ENCODE measurements around the gene MIOX. TPM values are rescaled to one million over a fixed set of nuclear protein-coding genes. Genes with fewer than 3 reads are reported as not detected.

Gene MIOX
- total and polyA plus RNA-seq, 2 of the 13 experiments (the other 11 are each of a cell fraction or from before 2014, with no cell fraction given) = 1.5 to 2.9 TPM

GRCh38 chr22:50445071-50445879, 41.4 kb upstream of the MIOX start (continued):
- 0 out of 2 replicates have a peak, but pooled peaks have one; percentile 34 for TF ChIP-seq ZBTB7B (CRISPR knock-in tag; IDR thresholded peaks at IDR 0.05)
- peak in 1 of 2 experiments; percentile 67; a peak in 2 of 4 replicates for TF ChIP-seq POLR2A (IDR thresholded peaks at IDR 0.05; ENCODE audit: insufficient read depth in 1 of 2, low read depth in 2 of 2, low read length in 2 of 2)
- 0 out of 2 replicates have a peak, but pooled peaks have one; percentile 18 for TF ChIP-seq ZNF33B (CRISPR knock-in tag; IDR thresholded peaks at IDR 0.05)
- 0 out of 2 replicates have a peak, but pooled peaks have one; percentile 46 for TF ChIP-seq ZHX1 (CRISPR knock-in tag; IDR thresholded peaks at IDR 0.05; ENCODE audit: low read depth)
- 0 out of 2 replicates have a peak, but pooled peaks have one; percentile 28 for TF ChIP-seq DR1 (CRISPR knock-in tag; IDR thresholded peaks at IDR 0.05)
- no peak for TF ChIP-seq PHF5A (CRISPR knock-in tag; IDR thresholded peaks at IDR 0.05; ENCODE audit: low read depth, unreplicated experiment)
- no peak for TF ChIP-seq MIER3 (CRISPR knock-in tag; IDR thresholded peaks at IDR 0.05; ENCODE audit: borderline replicate concordance)
- 0 out of 2 replicates have a peak, but pooled peaks have one; percentile 27 for TF ChIP-seq ZNF891 (CRISPR knock-in tag; IDR thresholded peaks at IDR 0.05)
- TF ChIP-seq NFYB (CRISPR knock-in tag; IDR thresholded peaks at IDR 0.05) = no peak
- TF ChIP-seq KDM2A (CRISPR knock-in tag; IDR thresholded peaks at IDR 0.05; ENCODE audit: borderline replicate concordance, low read depth) = peak; percentile 64; the same call in 1 of the 2 replicates
- TF ChIP-seq AKAP8 (CRISPR knock-in tag; IDR thresholded peaks at IDR 0.05) = peak; percentile 89
- 0 out of 2 replicates have a peak, but pooled peaks have one; percentile 23 for TF ChIP-seq ZBTB7A (CRISPR knock-in tag; IDR thresholded peaks at IDR 0.05)
- 0 out of 2 replicates have a peak, but pooled peaks have one; percentile 13 for TF ChIP-seq RBFOX2 (IDR thresholded peaks at IDR 0.05; ENCODE audit: low read depth, low read length)
- 0 out of 2 replicates have a peak, but pooled peaks have one; percentile 32 for TF ChIP-seq PHF21A (CRISPR knock-in tag; IDR thresholded peaks at IDR 0.05)
- TF ChIP-seq ZNF747 (CRISPR knock-in tag; IDR thresholded peaks at IDR 0.05; ENCODE audit: borderline replicate concordance) = 0 out of 2 replicates have a peak, but pooled peaks have one; percentile 20
- peak; percentile 31; the same call in 1 of the 2 replicates for TF ChIP-seq ZNF776 (CRISPR knock-in tag; IDR thresholded peaks at IDR 0.05)
- TF ChIP-seq ZBTB33 (CRISPR knock-in tag; IDR thresholded peaks at IDR 0.05) = no peak
- peak; percentile 40; the same call in 1 of the 2 replicates for TF ChIP-seq HIVEP1 (CRISPR knock-in tag; IDR thresholded peaks at IDR 0.05)
- TF ChIP-seq POLR2AphosphoS2 (IDR thresholded peaks at IDR 0.05; ENCODE audit: low read depth, low read length) = 0 out of 2 replicates have a peak, but pooled peaks have one; percentile 22
- no peak for TF ChIP-seq ZNF761 (CRISPR knock-in tag; conservative IDR thresholded peaks at IDR 0.05)
- 0 out of 2 replicates have a peak, but pooled peaks have one; percentile 27 for TF ChIP-seq ZNF274 (CRISPR knock-in tag; IDR thresholded peaks at IDR 0.05)
- TF ChIP-seq ZBTB34 (CRISPR knock-in tag; IDR thresholded peaks at IDR 0.05) = no peak
- TF ChIP-seq ZNF296 (CRISPR knock-in tag; conservative IDR thresholded peaks at IDR 0.05) = 0 out of 2 replicates have a peak, but pooled peaks have one; percentile 44
- TF ChIP-seq ZNF431 (CRISPR knock-in tag; IDR thresholded peaks at IDR 0.05; ENCODE audit: borderline replicate concordance, low read depth) = 0 out of 2 replicates have a peak, but pooled peaks have one; percentile 33
